Neuronal stem cell (in vitro differentiated cells): ENCODE measurements around the gene ARHGAP26.
A peak's percentile ranks its signal among the peaks of the same experiment; 100 is the strongest.

ENCODE experiments used
- DNase-seq: peaks from one replicate; pipeline ENCODE4 v3.0.0-alpha.2; 2013; ENCODE audit warnings: low spot score
- H2AFZ ChIP-seq: one replicate; pipeline ENCODE4 v1.6.1; 2013; ENCODE audit warnings: mild to moderate bottlenecking, low read length, inconsistent platforms
- H2AK5ac ChIP-seq: 2 replicates; pipeline ENCODE4 v1.6.1; 2013; ENCODE audit warnings: low read depth, mild to moderate bottlenecking, inconsistent platforms, low read length, moderate library complexity, mixed read lengths
- H2BK120ac ChIP-seq: 2 replicates; pipeline ENCODE4 v1.6.1; 2013; ENCODE audit warnings: low read depth, mild to moderate bottlenecking, inconsistent platforms, low read length, moderate library complexity, mixed read lengths
- H2BK12ac ChIP-seq: one replicate; pipeline ENCODE4 v1.6.1; 2013; ENCODE audit warnings: low read length, inconsistent platforms
- H2BK15ac ChIP-seq: 2 replicates; pipeline ENCODE4 v1.6.1; 2013; ENCODE audit warnings: mild to moderate bottlenecking, low read length, inconsistent platforms, mixed read lengths
- H2BK5ac ChIP-seq: one replicate; pipeline ENCODE4 v1.6.1; 2013; ENCODE audit warnings: inconsistent platforms, mild to moderate bottlenecking, low read length, moderate library complexity
- H3K14ac ChIP-seq: one replicate; pipeline ENCODE4 v1.6.1; 2013; ENCODE audit warnings: low read length, inconsistent platforms
- H3K18ac ChIP-seq: 2 replicates; pipeline ENCODE4 v1.6.1; 2013; ENCODE audit warnings: low read length, inconsistent platforms
- H3K23ac ChIP-seq: 2 replicates; pipeline ENCODE4 v1.6.1; 2013; ENCODE audit warnings: low read depth, mild to moderate bottlenecking, mixed read lengths, low read length, inconsistent platforms; ENCODE audit not compliant: poor library complexity
- H3K27ac ChIP-seq: replicated peaks from 3 replicates; pipeline ENCODE4 v1.5.1; 2013; ENCODE audit warnings: low read length, inconsistent platforms
- H3K27me3 ChIP-seq, 3 experiments: 2 replicates each; pipeline ENCODE4 v1.6.1; 2013; ENCODE audit warnings: low read length in 3 of 3, mild to moderate bottlenecking in 2 of 3, inconsistent platforms in 1 of 3, low read depth in 1 of 3, mixed read lengths in 1 of 3, moderate library complexity in 1 of 3; ENCODE audit not compliant: control insufficient read depth in 3 of 3, insufficient read depth in 3 of 3
- H3K36me3 ChIP-seq, 2 donors: replicated peaks in 1 of 2; 2 replicates each; pipeline ENCODE4 v1.6.1; 2013; ENCODE audit warnings: low read length in 2 of 2; ENCODE audit not compliant: control insufficient read depth in 2 of 2, insufficient read depth in 2 of 2
- H3K4ac ChIP-seq: 2 replicates; pipeline ENCODE4 v1.6.1; 2013; ENCODE audit warnings: inconsistent platforms, mild to moderate bottlenecking, low read length, moderate library complexity
- H3K4me1 ChIP-seq, 2 donors: 1 replicate in 1 of 2; 2 replicates in 1 of 2; pipeline ENCODE4 v1.6.1; 2013; ENCODE audit warnings: low read length in 2 of 2, low read depth in 1 of 2; ENCODE audit not compliant: control insufficient read depth in 2 of 2, insufficient read depth in 1 of 2
- H3K4me2 ChIP-seq: one replicate; pipeline ENCODE4 v1.6.1; 2013; ENCODE audit warnings: mild to moderate bottlenecking, low read length, inconsistent platforms; ENCODE audit not compliant: insufficient read depth, poor library complexity, severe bottlenecking
- H3K4me3 ChIP-seq, 2 donors: 2 replicates each; pipeline ENCODE4 v1.5.1; 2013; ENCODE audit warnings: low read length in 2 of 2, mild to moderate bottlenecking in 2 of 2, inconsistent platforms in 1 of 2, moderate library complexity in 1 of 2
- H3K79me1 ChIP-seq: one replicate; pipeline ENCODE4 v1.6.1; 2013; ENCODE audit warnings: low read depth, mild to moderate bottlenecking, inconsistent platforms, low read length, moderate library complexity
- H3K9ac ChIP-seq: one replicate; pipeline ENCODE4 v1.6.1; 2013; ENCODE audit warnings: mild to moderate bottlenecking, low read depth, low read length, inconsistent platforms; ENCODE audit not compliant: poor library complexity
- H3K9me3 ChIP-seq, 2 donors: replicated peaks in 1 of 2; 2 replicates each; pipeline versions ENCODE3 to v1.6.1; 2013; ENCODE audit warnings: low read length in 2 of 2, mild to moderate bottlenecking in 2 of 2, inconsistent platforms in 1 of 2, low read depth in 1 of 2, mixed read lengths in 1 of 2, moderate library complexity in 1 of 2; ENCODE audit not compliant: control insufficient read depth in 2 of 2, insufficient read depth in 1 of 2
- H4K8ac ChIP-seq: one replicate; pipeline ENCODE4 v1.6.1; 2013; ENCODE audit warnings: low read depth, mild to moderate bottlenecking, inconsistent platforms, low read length, moderate library complexity
- H4K91ac ChIP-seq: one replicate; pipeline ENCODE4 v1.6.1; 2013; ENCODE audit warnings: low read length, low read depth, mild to moderate bottlenecking, inconsistent platforms; ENCODE audit not compliant: poor library complexity
- WGBS, 2 donors: extraction: QIAGEN DNeasy Blood & Tissue Kit; methylation state at CpG; one replicate each; pipeline ENCODE4 v1.1.7; 2013; ENCODE audit warnings: missing lambda C conversion rate in 2 of 2, mixed read lengths in 1 of 2; ENCODE audit not compliant: insufficient read length in 2 of 2, insufficient replicate concordance in 1 of 2; ENCODE audit errors: extremely low coverage in 2 of 2; 5-methylcytosine and 5-hydroxymethylcytosine counted together

ARHGAP26 gene

GRCh38 chr5:143064676-143065075, 294.5 kb downstream of the ARHGAP26 start:
- no peaks in the 10 kb centered on the region for H3K36me3 ChIP-seq
- H2BK12ac ChIP-seq, result no peak overlapping the region
- H2BK120ac ChIP-seq, result no peak overlapping the region
- H3K4me2 ChIP-seq, result no peak overlapping the region
- no peaks in the 10 kb centered on the region for H3K4me1 ChIP-seq
- H3K79me1 ChIP-seq, result no peaks in the 10 kb centered on the region
- no peak overlapping the region for H2BK5ac ChIP-seq
- H3K9me3 ChIP-seq, result no peaks in the 10 kb centered on the region
- H2AK5ac ChIP-seq, result no peak overlapping the region
- H2AFZ ChIP-seq, result no peak overlapping the region
- no peak overlapping the region for H4K8ac ChIP-seq
- no peak overlapping the region for H2BK15ac ChIP-seq
- H3K9ac ChIP-seq, result no peak overlapping the region
- H4K91ac ChIP-seq, result no peak overlapping the region
- DNase-seq, result no peak
- no peaks in the 10 kb centered on the region for H3K27me3 ChIP-seq
- no CpG with 5 or more reads among the region's 2 CpGs for WGBS, 2 donors
- no peak overlapping the region for H3K14ac ChIP-seq
- H3K4ac ChIP-seq, result no peak overlapping the region
- H3K23ac ChIP-seq, result no peak overlapping the region
- no peak overlapping the region for H3K4me3 ChIP-seq
- H3K27ac ChIP-seq, result no peak overlapping the region
- no peak overlapping the region for H3K18ac ChIP-seq

GRCh38 chr5:143065185-143065965, 295.2 kb downstream of the ARHGAP26 start:
- Histone ChIP-seq H3K4ac (no peak overlapping the region), H3K9me3 (no peaks in the 10 kb centered on the region), H3K9ac (no peak overlapping the region), H2BK12ac (no peak overlapping the region), H3K79me1 (no peaks in the 10 kb centered on the region), H3K23ac (no peak overlapping the region), H3K27me3 (no peaks in the 10 kb centered on the region), H2BK120ac (no peak overlapping the region), H4K8ac (no peak overlapping the region), H4K91ac (no peak overlapping the region), H3K4me3 (no peak overlapping the region), H3K18ac (peak overlapping the region; percentile 30), H3K4me1 (no peaks in the 10 kb centered on the region), H2AK5ac (no peak overlapping the region), H3K14ac (no peak overlapping the region), H2AFZ (no peak overlapping the region), H2BK15ac (no peak overlapping the region), H3K27ac (no peak overlapping the region), H2BK5ac (no peak overlapping the region), H3K4me2 (no peak overlapping the region), H3K36me3 (no peaks in the 10 kb centered on the region)
- no peak for DNase-seq
- no CpG with 5 or more reads among the region's 10 CpGs for WGBS, 2 donors

GRCh38 chr5:143065996-143066522, 295.9 kb downstream of the ARHGAP26 start:
- Histone ChIP-seq H3K27me3 (no peaks in the 10 kb centered on the region), H3K4me3 (no peak overlapping the region), H3K14ac (no peak overlapping the region), H3K4me2 (no peak overlapping the region), H3K4me1 (no peaks in the 10 kb centered on the region), H3K4ac (no peak overlapping the region), H3K9ac (no peak overlapping the region), H2AFZ (no peak overlapping the region), H2BK120ac (no peak overlapping the region), H3K18ac (no peak overlapping the region), H2AK5ac (no peak overlapping the region), H3K36me3 (no peaks in the 10 kb centered on the region), H4K8ac (no peak overlapping the region), H2BK15ac (no peak overlapping the region), H2BK12ac (no peak overlapping the region), H4K91ac (no peak overlapping the region), H3K23ac (no peak overlapping the region), H3K79me1 (no peaks in the 10 kb centered on the region), H2BK5ac (no peak overlapping the region), H3K27ac (no peak overlapping the region), H3K9me3 (peaks cover 0 to 5% of the 10 kb centered on the region in 2 donors)
- WGBS, 2 donors, result no CpG with 5 or more reads among the region's 7 CpGs
- DNase-seq, result no peak

GRCh38 chr5:143066556-143067281, 296.5 kb downstream of the ARHGAP26 start:
- no peak overlapping the region for H4K91ac ChIP-seq
- no peak overlapping the region for H2AFZ ChIP-seq
- H3K36me3 ChIP-seq, result no peaks in the 10 kb centered on the region
- H3K79me1 ChIP-seq, result no peaks in the 10 kb centered on the region
- H2BK120ac ChIP-seq, result no peak overlapping the region
- no peak overlapping the region for H3K14ac ChIP-seq
- H2BK12ac ChIP-seq, result no peak overlapping the region
- no peak overlapping the region for H3K4me2 ChIP-seq
- no peaks in the 10 kb centered on the region for H3K27me3 ChIP-seq
- no peak overlapping the region for H3K4ac ChIP-seq
- no peak overlapping the region for H2BK5ac ChIP-seq
- H3K9ac ChIP-seq, result no peak overlapping the region
- no peak overlapping the region for H3K18ac ChIP-seq
- no peak overlapping the region for H3K4me3 ChIP-seq
- no peak overlapping the region for H2BK15ac ChIP-seq
- WGBS, 2 donors, result no CpG with 5 or more reads among the region's 8 CpGs
- no peak overlapping the region for H2AK5ac ChIP-seq
- H3K9me3 ChIP-seq, result peaks cover 0 to 10% of the 10 kb centered on the region in 2 donors
- no peak overlapping the region for H4K8ac ChIP-seq
- no peak overlapping the region for H3K27ac ChIP-seq
- H3K23ac ChIP-seq, result no peak overlapping the region
- H3K4me1 ChIP-seq, result no peaks in the 10 kb centered on the region
- DNase-seq, result no peak
